ENCODE data around the gene SHC3.

- TF ChIP-seq GATA2 (IDR thresholded peaks at IDR 0.05; ENCODE audit: low read depth, low read length) (no peak), GATA3 (IDR thresholded peaks at IDR 0.05; ENCODE audit: low read depth, low read length) (no peak)
These were observed 201.7 kb downstream of the SHC3 start for GRCh38 chr9:88976890-88977257.
